Measurements from ENCODE around the gene TSPAN17.

The TSPAN17 gene

DNA sequence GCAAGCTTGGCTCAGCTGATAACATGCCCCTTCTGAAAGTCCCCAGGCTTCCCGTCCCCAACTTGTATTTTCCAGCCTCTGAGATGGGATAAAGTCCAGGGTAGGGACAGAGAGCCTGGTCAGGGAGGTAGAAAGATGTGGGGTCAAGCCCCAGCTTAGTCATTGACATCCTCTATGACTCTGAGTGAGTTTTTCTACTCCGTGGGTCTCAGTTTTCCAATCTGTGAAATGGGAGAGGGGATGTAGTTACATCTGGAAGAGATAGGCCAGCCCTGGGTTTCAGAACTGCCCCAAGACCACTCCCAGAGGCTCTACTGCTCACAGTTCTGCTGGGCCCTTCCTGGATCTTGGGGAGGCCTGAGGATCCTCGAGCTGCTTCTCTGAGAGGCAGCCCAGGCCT lies 40.4 kb upstream of the TSPAN17 start:
- TF ChIP-seq, protein P1, sequence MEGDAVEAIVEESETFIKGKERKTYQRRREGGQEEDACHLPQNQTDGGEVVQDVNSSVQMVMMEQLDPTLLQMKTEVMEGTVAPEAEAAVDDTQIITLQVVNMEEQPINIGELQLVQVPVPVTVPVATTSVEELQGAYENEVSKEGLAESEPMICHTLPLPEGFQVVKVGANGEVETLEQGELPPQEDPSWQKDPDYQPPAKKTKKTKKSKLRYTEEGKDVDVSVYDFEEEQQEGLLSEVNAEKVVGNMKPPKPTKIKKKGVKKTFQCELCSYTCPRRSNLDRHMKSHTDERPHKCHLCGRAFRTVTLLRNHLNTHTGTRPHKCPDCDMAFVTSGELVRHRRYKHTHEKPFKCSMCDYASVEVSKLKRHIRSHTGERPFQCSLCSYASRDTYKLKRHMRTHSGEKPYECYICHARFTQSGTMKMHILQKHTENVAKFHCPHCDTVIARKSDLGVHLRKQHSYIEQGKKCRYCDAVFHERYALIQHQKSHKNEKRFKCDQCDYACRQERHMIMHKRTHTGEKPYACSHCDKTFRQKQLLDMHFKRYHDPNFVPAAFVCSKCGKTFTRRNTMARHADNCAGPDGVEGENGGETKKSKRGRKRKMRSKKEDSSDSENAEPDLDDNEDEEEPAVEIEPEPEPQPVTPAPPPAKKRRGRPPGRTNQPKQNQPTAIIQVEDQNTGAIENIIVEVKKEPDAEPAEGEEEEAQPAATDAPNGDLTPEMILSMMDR (IDR thresholded peaks at IDR 0.05), result no peak
- H3K27ac ChIP-seq, result no peak overlapping the region

DNA sequence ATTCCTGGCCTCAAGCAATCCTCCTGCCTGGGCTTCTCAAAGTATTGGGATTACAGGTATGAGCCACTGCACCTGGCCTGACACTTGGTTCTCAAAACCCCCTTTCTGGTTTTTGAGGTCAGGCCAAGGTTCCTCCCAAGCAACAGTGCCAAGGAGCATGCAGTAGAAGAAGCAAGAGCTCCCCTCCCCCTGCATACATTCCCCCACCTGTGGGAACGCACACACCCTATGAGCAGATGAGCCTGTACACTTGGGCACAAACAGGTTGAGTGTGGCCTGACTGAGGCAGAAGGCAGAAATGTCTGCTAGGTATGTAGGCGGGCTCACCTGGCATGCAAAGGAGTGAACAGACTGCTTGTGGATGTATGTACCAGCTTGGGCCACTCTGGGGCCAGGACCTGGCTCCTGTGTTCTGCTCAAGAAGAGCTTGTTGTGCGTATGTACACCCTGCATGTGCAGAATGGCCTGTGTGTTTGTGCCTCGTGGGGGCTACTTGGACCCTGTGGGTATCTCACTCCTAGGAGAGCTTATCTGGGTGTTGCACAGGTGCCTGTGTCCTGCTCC lies 39.1 kb upstream of the TSPAN17 start:
- no peaks in the 10 kb centered on the region for H3K36me3 ChIP-seq
- peaks cover 0 to 80% of the 10 kb centered on the region in 2 donors for H3K27me3 ChIP-seq
- DNase-seq, result no peak
- H3K4me3 ChIP-seq, result no peak overlapping the region
- H3K9me3 ChIP-seq, result no peaks in the 10 kb centered on the region
- intact Hi-C loops (cut with DNase I; ENCODE audit: low total_unique reads), result no loop called here
- peaks cover 0 to 14% (median 11%) of the 10 kb centered on the region in 4 donors for H3K4me1 ChIP-seq
- no peak overlapping the region for H3K27ac ChIP-seq
- TF ChIP-seq, protein P1 (IDR thresholded peaks at IDR 0.05), result no peak

More for the DNA sequence above, 40.4 kb upstream of the TSPAN17 start:
- H3K27me3 ChIP-seq, result peaks cover 0 to 73% of the 10 kb centered on the region in 2 donors
- H3K9me3 ChIP-seq, result no peaks in the 10 kb centered on the region
- DNase-seq, result no peak
- peaks cover 0 to 14% (median 11%) of the 10 kb centered on the region in 4 donors for H3K4me1 ChIP-seq
- intact Hi-C loops (cut with DNase I; ENCODE audit: low total_unique reads), result no loop called here
- no peaks in the 10 kb centered on the region for H3K36me3 ChIP-seq
- no peak overlapping the region for H3K4me3 ChIP-seq

- intact Hi-C loops (cut with DNase I; ENCODE audit: low total_unique reads), result no loop called here
- Histone ChIP-seq H3K9me3 (no peaks in the 10 kb centered on the region), H3K4me1 (peaks cover 0 to 14% (median 11%) of the 10 kb centered on the region in 4 donors), H3K36me3 (no peaks in the 10 kb centered on the region), H3K27ac (no peak overlapping the region), H3K4me3 (peak overlapping the region; percentile 45 to 62), H3K27me3 (peaks cover 0 to 81% of the 10 kb centered on the region in 2 donors)
- TF ChIP-seq, protein P1 (IDR thresholded peaks at IDR 0.05), result no peak
- no peak for DNase-seq
Observed at GRCh38 chr5:176608937-176609723, 38.2 kb upstream of the TSPAN17 start.

DNA sequence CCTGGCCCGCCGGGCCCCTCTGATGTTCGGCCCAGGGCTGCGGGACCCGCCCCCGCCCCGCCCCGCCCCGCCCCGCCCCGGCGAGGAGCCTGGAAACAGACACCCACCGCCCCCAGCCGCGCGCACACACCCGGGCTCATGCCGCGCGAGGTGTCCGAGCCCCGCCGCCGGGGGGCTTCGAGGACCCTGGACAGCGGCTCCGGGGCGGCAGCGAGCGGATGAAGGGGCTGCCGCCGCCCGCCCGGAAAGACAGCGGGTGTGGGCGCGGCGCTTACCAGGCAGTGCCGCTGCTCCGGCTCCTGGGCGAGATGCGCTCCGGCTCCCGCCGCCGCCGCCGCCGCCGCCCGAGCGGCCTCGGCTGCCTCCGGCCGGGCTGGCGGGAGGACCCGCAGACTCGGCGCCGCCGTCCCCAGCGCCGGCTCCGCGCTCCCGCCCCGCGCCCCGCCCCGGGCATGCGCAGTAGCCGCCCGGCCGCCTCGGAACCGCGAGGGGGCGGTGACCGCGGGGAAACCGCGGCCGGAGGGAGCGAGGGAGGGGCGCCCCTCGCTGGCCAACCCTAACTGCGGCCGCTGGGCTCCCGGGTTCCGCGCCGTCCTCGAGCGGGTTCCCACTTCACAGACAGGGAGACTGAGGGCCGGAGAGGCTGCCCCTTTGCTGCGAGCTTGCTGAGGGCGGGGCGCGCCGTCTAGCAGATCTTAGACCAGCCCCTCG lies 37.4 kb upstream of the TSPAN17 start, which contains the start of gene GPRIN1:
TSS of gene GPRIN1 (minus strand) at position 433 of the 711 bp plus-strand sequence. CDS start 10,322 bp downstream, outside the sequence.
- Histone ChIP-seq H3K36me3 (no peaks in the 10 kb centered on the region), H3K9me3 (no peaks in the 10 kb centered on the region), H3K27me3 (peaks cover 0 to 82% of the 10 kb centered on the region in 2 donors), H3K27ac (no peak within 1 kb of the TSS), H3K4me3 (peak within 1 kb of the TSS; percentile 45 to 62), H3K4me1 (peaks cover 0 to 14% (median 11%) of the 10 kb centered on the region in 4 donors)
- TF ChIP-seq, protein P1 (IDR thresholded peaks at IDR 0.05), result no peak
- no peak for DNase-seq
- intact Hi-C loops (cut with DNase I; ENCODE audit: low total_unique reads), result no loop called here

GRCh38 chr5:176610435-176610773 lies 36.9 kb upstream of the TSPAN17 start:
- Histone ChIP-seq H3K9me3 (no peaks in the 10 kb centered on the region), H3K4me3 (peak overlapping the region; percentile 45 to 62), H3K36me3 (no peaks in the 10 kb centered on the region), H3K27ac (no peak overlapping the region), H3K27me3 (peaks cover 0 to 84% of the 10 kb centered on the region in 2 donors), H3K4me1 (peaks cover 0 to 14% (median 11%) of the 10 kb centered on the region in 4 donors)
- intact Hi-C loops (cut with DNase I; ENCODE audit: low total_unique reads), result no loop called here
- no peak for DNase-seq
- TF ChIP-seq, protein P1 (IDR thresholded peaks at IDR 0.05), result no peak

Measured in tibial artery (tissue), 4 donors.